ENCODE measurements around the gene HNRNPD.

GRCh38 chr4:82380344-82380743, 6.6 kb upstream of the HNRNPD start:
- TF ChIP-seq OSR1 (CRISPR knock-in tag; IDR thresholded peaks at IDR 0.05) (no peak), ZNF70 (CRISPR knock-in tag; IDR thresholded peaks at IDR 0.05) (no peak), CSRNP3 (CRISPR knock-in tag; IDR thresholded peaks at IDR 0.05) (no peak), ZFP30 (CRISPR knock-in tag; IDR thresholded peaks at IDR 0.05) (no peak), ISL1 (CRISPR knock-in tag; IDR thresholded peaks at IDR 0.05) (no peak), TOX (CRISPR knock-in tag; IDR thresholded peaks at IDR 0.05; ENCODE audit: borderline replicate concordance) (no peak), RARB (CRISPR knock-in tag; IDR thresholded peaks at IDR 0.05) (no peak), CREB5 (CRISPR knock-in tag; IDR thresholded peaks at IDR 0.05; ENCODE audit: low read depth) (no peak), ARNTL (CRISPR knock-in tag; IDR thresholded peaks at IDR 0.05; ENCODE audit: borderline replicate concordance, low read depth) (no peak), TSHZ2 (CRISPR knock-in tag; IDR thresholded peaks at IDR 0.05) (no peak)

All from SK-N-SH treated with all-trans-retinoic acid at 6 μM for 48 hours (cell line).